Vagina (tissue), 2 donors: ENCODE data around the gene SLC9A2.

Experiments
- CTCF ChIP-seq, 3 experiments: fragments of 450-650 bp in 2 of 3; fragments of 200-600 bp in 1 of 3; sonication (generic) in 1 of 3; IDR thresholded peaks; one replicate each; pipeline ENCODE4 v1.5.1; 2017 to 2019; ENCODE audit warnings: antibody characterized with exemption in 3 of 3, mild to moderate bottlenecking in 2 of 3, moderate library complexity in 2 of 3
- POLR2A ChIP-seq, 2 donors: fragments of 450-650 bp; IDR thresholded peaks; one replicate each; pipeline ENCODE4 v1.6.1; 2017; ENCODE audit warnings: antibody characterized with exemption in 2 of 2, mild to moderate bottlenecking in 2 of 2, moderate library complexity in 2 of 2
- POLR2AphosphoS5 ChIP-seq, 2 donors: sonication (generic); formaldehyde crosslinking; IDR thresholded peaks; one replicate each; pipeline ENCODE4 v1.9.0; 2017; ENCODE audit warnings: antibody characterized with exemption in 2 of 2, mild to moderate bottlenecking in 2 of 2, low read depth in 1 of 2; ENCODE audit not compliant: insufficient read depth in 1 of 2

DNA sequence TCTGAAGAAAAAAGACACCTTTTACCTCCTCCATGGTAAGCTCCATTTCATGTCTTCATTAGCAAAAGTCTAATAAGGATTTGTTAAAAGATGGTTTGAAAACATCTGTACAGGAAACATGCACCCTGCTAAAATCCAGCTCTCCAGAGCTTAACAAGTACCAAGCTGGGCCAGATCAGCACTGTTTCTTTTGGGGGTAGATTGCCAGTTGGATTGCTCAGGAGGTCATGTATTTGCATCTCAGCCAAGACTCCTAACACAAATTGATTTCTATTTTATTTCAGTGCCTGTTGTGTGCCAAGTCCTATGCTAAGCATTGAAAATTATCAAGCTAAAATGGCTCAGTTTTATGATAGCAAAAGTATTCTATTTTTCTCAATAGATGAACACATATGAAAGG, 139.1 kb downstream of the SLC9A2 start:
- no peak for TF ChIP-seq POLR2A (IDR thresholded peaks at IDR 0.05)
- TF ChIP-seq CTCF (IDR thresholded peaks at IDR 0.05) = no peak
- TF ChIP-seq POLR2AphosphoS5 (IDR thresholded peaks at IDR 0.05; ENCODE audit: insufficient read depth in 1 of 2, low read depth in 1 of 2) = no peak
